Cardiac muscle cell (in vitro differentiated cells and primary cell): Measurements from ENCODE around the gene AVL9. TPM values are rescaled to one million over a fixed set of nuclear protein-coding genes. Genes with fewer than 3 reads are reported as not detected.

ENCODE experiments used
- DNase-seq, 2 donors: peaks; one replicate each; pipeline versions ENCODE4 v3.0.0 to v3.0.0-alpha.2; 2010 to 2017; ENCODE audit warnings: low read depth in 1 of 2, low spot score in 1 of 2
- H3K27ac ChIP-seq: fragments of 200-600 bp; sonication (generic); 2 replicates; pipeline ENCODE4 v1.5.1; 2016
- H3K27me3 ChIP-seq: fragments of 200-600 bp; sonication (generic); 2 replicates; pipeline ENCODE4 v1.6.0; 2016; ENCODE audit warnings: control low read depth
- H3K36me3 ChIP-seq: fragments of 200-600 bp; sonication (generic); 2 replicates; pipeline ENCODE4 v1.5.1; 2016; ENCODE audit warnings: control low read depth
- H3K4me1 ChIP-seq: fragments of 200-600 bp; sonication (generic); 2 replicates; pipeline ENCODE4 v1.8.1; 2017; ENCODE audit warnings: low read depth, mild to moderate bottlenecking, mixed run types
- H3K4me3 ChIP-seq: fragments of 200-600 bp; sonication (generic); 2 replicates; pipeline ENCODE4 v1.5.1; 2016; ENCODE audit warnings: mild to moderate bottlenecking
- H3K9me3 ChIP-seq: fragments of 200-600 bp; sonication (generic); 2 replicates; pipeline ENCODE4 v1.5.1; 2017; ENCODE audit warnings: low read depth, mild to moderate bottlenecking, control low read depth
- polyA plus RNA-seq: library from polyadenylated mRNA; unstranded; fragments of >200 nt; fragmentation: Nextera tagmentation; extraction: Ambion mirVana; gene quantifications from 2 replicates; pipeline ENCODE4 v1.2.1, GENCODE V29; 2016
- total RNA-seq: library from RNA; depleted of rRNA; stranded (reverse); fragments of >200 nt; gene quantifications from 2 replicates; pipeline ENCODE4 v1.2.3, GENCODE V29; 2016
- TF ChIP-seq, protein P1 (sequence below): IDR thresholded peaks from 2 replicates; pipeline ENCODE4 v1.5.1; 2012; ENCODE audit warnings: low read depth, mild to moderate bottlenecking, low read length

Gene AVL9
- total and polyA plus RNA-seq, 2 experiments from 2014 or later: 12.7 to 19.9 TPM

DNA sequence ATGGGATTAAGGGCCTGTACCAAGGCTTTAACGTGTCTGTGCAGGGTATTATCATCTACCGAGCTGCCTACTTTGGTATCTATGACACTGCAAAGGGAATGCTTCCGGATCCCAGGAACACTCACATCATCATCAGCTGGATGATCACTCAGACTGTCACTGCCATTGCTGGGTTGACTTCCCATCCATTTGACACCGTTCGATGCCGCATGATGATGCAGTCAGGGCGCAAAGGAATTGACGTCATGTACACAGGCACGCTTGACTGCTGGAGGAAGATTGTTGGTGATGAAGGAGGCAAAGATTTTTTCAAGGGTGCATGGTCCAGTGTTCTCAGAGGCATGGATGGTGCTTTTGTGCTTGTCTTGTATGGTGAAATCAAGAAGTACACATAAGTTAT lies 23.3 kb upstream of the AVL9 start:
- Histone ChIP-seq H3K4me1 (no peaks in the 10 kb centered on the region), H3K4me3 (no peak overlapping the region), H3K9me3 (no peaks in the 10 kb centered on the region), H3K27ac (no peak overlapping the region), H3K36me3 (no peaks in the 10 kb centered on the region), H3K27me3 (no peaks in the 10 kb centered on the region)
- TF ChIP-seq, protein P1, sequence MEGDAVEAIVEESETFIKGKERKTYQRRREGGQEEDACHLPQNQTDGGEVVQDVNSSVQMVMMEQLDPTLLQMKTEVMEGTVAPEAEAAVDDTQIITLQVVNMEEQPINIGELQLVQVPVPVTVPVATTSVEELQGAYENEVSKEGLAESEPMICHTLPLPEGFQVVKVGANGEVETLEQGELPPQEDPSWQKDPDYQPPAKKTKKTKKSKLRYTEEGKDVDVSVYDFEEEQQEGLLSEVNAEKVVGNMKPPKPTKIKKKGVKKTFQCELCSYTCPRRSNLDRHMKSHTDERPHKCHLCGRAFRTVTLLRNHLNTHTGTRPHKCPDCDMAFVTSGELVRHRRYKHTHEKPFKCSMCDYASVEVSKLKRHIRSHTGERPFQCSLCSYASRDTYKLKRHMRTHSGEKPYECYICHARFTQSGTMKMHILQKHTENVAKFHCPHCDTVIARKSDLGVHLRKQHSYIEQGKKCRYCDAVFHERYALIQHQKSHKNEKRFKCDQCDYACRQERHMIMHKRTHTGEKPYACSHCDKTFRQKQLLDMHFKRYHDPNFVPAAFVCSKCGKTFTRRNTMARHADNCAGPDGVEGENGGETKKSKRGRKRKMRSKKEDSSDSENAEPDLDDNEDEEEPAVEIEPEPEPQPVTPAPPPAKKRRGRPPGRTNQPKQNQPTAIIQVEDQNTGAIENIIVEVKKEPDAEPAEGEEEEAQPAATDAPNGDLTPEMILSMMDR: no peak
- no peak for DNase-seq

DNA sequence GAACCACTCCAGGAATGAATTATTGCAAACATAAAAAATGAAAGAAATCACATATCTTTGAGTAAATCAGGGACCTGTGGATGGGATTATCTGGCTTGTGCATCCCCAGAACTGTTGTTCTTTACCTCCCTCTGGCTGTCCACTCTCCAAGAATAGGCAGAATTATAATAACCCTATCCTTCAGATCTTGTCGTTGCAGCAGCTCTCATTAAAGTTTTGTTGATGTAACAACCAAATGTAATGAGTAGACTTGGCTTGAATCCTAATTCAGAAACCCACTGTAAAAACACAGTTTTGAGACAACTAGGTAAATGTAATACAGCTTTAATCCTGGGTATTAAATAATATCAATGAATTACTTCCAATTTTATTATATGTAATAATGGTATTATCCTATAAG lies 21.3 kb upstream of the AVL9 start:
- Histone ChIP-seq H3K4me1 (no peaks in the 10 kb centered on the region), H3K27me3 (no peaks in the 10 kb centered on the region), H3K36me3 (no peaks in the 10 kb centered on the region), H3K4me3 (no peak overlapping the region), H3K27ac (no peak overlapping the region), H3K9me3 (no peaks in the 10 kb centered on the region)
- TF ChIP-seq, protein P1: no peak
- no peak for DNase-seq

DNA sequence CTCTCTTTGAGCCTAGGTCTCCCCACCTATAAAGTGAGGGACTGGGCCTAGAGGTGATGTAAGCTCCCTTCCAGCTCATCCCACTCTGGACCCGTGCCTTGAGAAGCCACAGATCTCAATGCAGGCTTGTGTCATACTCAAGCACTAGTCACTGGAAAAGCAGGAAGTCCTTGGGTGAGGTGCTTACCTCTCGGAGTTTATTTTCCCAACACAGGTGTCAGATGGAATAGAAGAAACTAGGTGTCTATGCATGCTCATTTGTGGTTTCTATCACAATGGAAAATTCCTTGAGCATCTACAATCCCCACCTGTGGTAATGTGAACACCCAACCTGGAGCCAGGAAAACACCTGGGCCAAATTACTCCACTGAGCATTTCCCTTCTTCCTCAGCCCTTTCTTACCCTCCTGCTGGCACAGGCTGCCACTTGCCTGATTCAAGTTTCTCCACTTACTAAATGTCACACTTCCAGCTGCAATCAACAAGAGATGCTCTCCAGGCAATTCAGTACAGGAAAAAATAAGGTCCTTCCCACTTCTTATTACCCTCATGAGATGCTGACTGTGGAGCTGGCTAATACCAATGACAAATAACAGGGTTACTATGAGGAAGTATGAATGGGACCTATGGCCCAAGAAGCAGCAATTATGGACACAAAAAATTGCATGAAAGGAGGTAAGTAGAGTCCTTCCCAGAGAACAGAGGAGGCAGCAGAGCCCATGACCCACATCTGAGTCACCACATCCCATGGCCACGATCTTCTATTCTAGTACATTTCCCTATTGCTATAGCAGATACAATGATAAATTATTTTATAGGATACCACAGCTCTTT lies 18.3 kb upstream of the AVL9 start:
- no peak for DNase-seq
- H3K36me3 ChIP-seq: no peaks in the 10 kb centered on the region
- H3K4me3 ChIP-seq: no peak overlapping the region
- H3K27me3 ChIP-seq: no peaks in the 10 kb centered on the region
- H3K9me3 ChIP-seq: no peaks in the 10 kb centered on the region
- TF ChIP-seq, protein P1: no peak
- H3K27ac ChIP-seq: no peak overlapping the region
- H3K4me1 ChIP-seq: no peaks in the 10 kb centered on the region

DNA sequence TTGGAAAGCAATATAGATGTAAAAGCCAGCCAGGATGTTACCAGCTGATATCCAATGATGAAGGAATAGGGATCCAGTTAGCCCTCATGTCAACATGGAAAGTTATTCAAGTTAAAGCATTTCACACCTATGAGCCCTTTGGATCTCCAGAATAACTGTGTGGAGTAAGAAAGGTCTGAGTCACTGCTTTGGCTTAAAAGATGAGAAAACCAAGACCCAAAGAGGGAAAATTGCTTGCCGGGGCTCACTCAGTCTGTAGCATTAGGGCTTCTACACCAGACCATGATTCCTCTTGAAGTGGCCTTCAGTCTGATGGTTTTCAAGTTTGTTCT lies 17.7 kb upstream of the AVL9 start:
- Histone ChIP-seq H3K27me3 (no peaks in the 10 kb centered on the region), H3K27ac (no peak overlapping the region), H3K9me3 (no peaks in the 10 kb centered on the region), H3K4me3 (no peak overlapping the region), H3K4me1 (no peaks in the 10 kb centered on the region), H3K36me3 (no peaks in the 10 kb centered on the region)
- no peak for DNase-seq
- TF ChIP-seq, protein P1: no peak

DNA sequence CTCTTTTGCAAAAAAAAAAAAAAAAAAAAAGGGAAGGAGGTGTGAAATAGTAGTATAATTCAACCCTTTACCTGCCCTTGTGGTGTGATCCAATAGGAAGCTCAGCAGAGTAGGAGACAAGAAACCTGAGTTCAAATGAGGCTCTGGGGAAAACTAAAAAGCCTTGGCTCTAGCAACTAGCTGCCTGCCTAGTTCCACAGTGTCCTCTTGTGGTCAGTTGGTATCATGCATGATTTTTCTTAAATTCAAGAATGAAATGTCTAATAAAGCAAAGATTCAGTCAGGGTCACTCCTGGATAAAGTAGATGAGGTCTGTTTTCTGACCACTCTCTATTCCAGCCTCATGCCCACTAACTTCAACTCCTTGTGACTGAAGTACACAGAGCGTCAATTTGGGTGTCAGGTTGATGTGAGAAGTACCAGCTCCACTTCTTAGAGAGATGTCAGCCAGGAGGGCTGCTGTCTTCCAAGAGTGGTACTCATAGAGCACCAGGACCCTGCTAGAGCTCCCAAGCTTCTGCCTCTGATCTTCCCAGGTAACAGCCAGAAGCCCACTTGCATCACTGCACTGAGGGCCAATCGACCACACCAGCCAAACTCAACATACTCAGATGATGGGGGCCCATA lies 15.6 kb upstream of the AVL9 start:
- peak; percentile 56 to 76 for DNase-seq

More for the DNA sequence above, 15.6 kb upstream of the AVL9 start:
- no peaks in the 10 kb centered on the region for H3K9me3 ChIP-seq
- H3K27ac ChIP-seq: no peak overlapping the region
- H3K36me3 ChIP-seq: no peaks in the 10 kb centered on the region
- no peaks in the 10 kb centered on the region for H3K4me1 ChIP-seq
- no peak overlapping the region for H3K4me3 ChIP-seq
- TF ChIP-seq, protein P1: peak; percentile 95
- H3K27me3 ChIP-seq: no peaks in the 10 kb centered on the region
